ENCODE data around the gene SSH2. TPM values are rescaled to one million over a fixed set of nuclear protein-coding genes. Genes with fewer than 3 reads are reported as not detected.

The SSH2 gene
- total RNA-seq, 1 experiment from 2014 or later = 14.6 TPM

DNA sequence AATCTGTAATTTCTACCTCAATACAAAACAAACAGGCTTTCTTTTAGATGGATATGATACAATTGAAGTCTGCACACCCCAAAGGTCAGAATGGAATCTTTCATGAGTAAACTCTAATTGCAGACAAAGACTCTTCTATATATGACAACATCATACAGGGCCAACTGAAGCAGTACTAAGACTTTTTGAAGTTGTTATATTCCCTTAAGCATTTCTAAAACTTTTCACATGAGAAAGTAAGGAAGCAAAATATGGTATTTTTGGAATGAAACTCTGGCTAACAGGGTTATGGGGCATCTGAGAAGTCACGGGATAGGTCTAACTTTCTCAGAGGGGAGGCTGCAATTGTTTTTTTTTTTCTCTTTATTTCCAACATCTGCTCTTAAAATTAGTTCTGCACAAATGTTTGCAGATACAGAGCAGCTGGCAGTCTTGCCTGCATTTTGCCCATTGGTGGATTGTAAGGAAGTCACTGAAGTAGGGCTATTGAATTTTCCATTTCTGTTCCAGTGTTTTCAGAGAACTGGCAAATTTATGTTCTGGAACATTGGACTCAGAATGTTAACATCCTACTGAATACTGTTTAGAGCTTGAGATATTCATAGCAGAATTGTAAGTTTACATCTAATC lies 59.1 kb downstream of the SSH2 start:
- H3K79me1 ChIP-seq (ENCODE audit: insufficient read depth, low read depth, low read length, poor library complexity, severe bottlenecking) = no peaks in the 10 kb centered on the region
- no peak overlapping the region for H2BK120ac ChIP-seq (ENCODE audit: low read depth, low read length, poor library complexity, severe bottlenecking)
- H4K8ac ChIP-seq (replicated peaks; ENCODE audit: insufficient read length, low read depth, low read length) = no peak overlapping the region
- no peaks in the 10 kb centered on the region for H3K9me3 Mint-ChIP-seq
- TF ChIP-seq, protein P1, sequence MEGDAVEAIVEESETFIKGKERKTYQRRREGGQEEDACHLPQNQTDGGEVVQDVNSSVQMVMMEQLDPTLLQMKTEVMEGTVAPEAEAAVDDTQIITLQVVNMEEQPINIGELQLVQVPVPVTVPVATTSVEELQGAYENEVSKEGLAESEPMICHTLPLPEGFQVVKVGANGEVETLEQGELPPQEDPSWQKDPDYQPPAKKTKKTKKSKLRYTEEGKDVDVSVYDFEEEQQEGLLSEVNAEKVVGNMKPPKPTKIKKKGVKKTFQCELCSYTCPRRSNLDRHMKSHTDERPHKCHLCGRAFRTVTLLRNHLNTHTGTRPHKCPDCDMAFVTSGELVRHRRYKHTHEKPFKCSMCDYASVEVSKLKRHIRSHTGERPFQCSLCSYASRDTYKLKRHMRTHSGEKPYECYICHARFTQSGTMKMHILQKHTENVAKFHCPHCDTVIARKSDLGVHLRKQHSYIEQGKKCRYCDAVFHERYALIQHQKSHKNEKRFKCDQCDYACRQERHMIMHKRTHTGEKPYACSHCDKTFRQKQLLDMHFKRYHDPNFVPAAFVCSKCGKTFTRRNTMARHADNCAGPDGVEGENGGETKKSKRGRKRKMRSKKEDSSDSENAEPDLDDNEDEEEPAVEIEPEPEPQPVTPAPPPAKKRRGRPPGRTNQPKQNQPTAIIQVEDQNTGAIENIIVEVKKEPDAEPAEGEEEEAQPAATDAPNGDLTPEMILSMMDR (conservative IDR thresholded peaks at IDR 0.05) = no peak
- no peak overlapping the region for H3K14ac ChIP-seq (ENCODE audit: insufficient read depth, low read length)
- no peak overlapping the region for H3K56ac ChIP-seq (ENCODE audit: insufficient read length, low read depth, low read length)
- no peak for DNase-seq
- H3T11ph ChIP-seq (ENCODE audit: low read length) = no peak overlapping the region
- no peak overlapping the region for H3K9ac ChIP-seq (ENCODE audit: extremely low read depth, insufficient read length, low read length)
- no peaks in the 10 kb centered on the region for H3K27me3 Mint-ChIP-seq (ENCODE audit: low read depth)
- H3K27ac ChIP-seq (ENCODE audit: insufficient read length, low read depth, low read length) = no peak overlapping the region
- H3K36me3 Mint-ChIP-seq (ENCODE audit: insufficient read depth in 1 of 3, low read depth in 3 of 3) = no peaks in the 10 kb centered on the region
- no peak overlapping the region for H3K27ac Mint-ChIP-seq
- H3K4ac ChIP-seq (ENCODE audit: low read depth, low read length) = no peak overlapping the region
- H3K4me1 ChIP-seq (ENCODE audit: insufficient read depth, low read length) = no peaks in the 10 kb centered on the region
- no peak overlapping the region for H3K4me2 ChIP-seq (ENCODE audit: insufficient read depth, insufficient read length, low read length)
- H3K27me3 ChIP-seq (ENCODE audit: insufficient read depth, low read length) = no peaks in the 10 kb centered on the region
- H3K4me1 Mint-ChIP-seq = peaks cover 17 to 18% of the 10 kb centered on the region in 2 experiments
- H2AK5ac ChIP-seq (ENCODE audit: insufficient read length, low read length) = no peak overlapping the region
- H2BK20ac ChIP-seq (ENCODE audit: low read depth, low read length, poor library complexity, severe bottlenecking) = no peak overlapping the region
- no peak overlapping the region for H4K91ac ChIP-seq (ENCODE audit: insufficient read length, low read depth, low read length)
- H4K20me1 ChIP-seq (ENCODE audit: control insufficient read depth, insufficient read depth, insufficient read length) = no peaks in the 10 kb centered on the region
- no peak overlapping the region for H3K23ac ChIP-seq (ENCODE audit: insufficient read length, low read depth, low read length)
- no peaks in the 10 kb centered on the region for H3K9me3 ChIP-seq (ENCODE audit: control insufficient read depth, low read depth, low read length)
- no peak overlapping the region for H2BK12ac ChIP-seq (ENCODE audit: insufficient read length, low read depth, low read length)
- no peak overlapping the region for H2AFZ ChIP-seq (ENCODE audit: low read length)
- H3K18ac ChIP-seq (ENCODE audit: insufficient read length, low read depth, low read length) = no peak overlapping the region
- H2BK5ac ChIP-seq (ENCODE audit: insufficient read length, low read length) = no peak overlapping the region
- H3K4me3 Mint-ChIP-seq = no peak overlapping the region
- no peaks in the 10 kb centered on the region for H3K23me2 ChIP-seq (ENCODE audit: insufficient read length, low read depth, low read length, poor library complexity, severe bottlenecking)
- H3K79me2 ChIP-seq (ENCODE audit: insufficient read depth, low read length) = no peaks in the 10 kb centered on the region
- no peak overlapping the region for H4K5ac ChIP-seq (ENCODE audit: insufficient read length, low read depth, low read length)
- no CpG with 5 or more reads among the region's 1 CpG for WGBS (ENCODE audit: extremely low coverage, insufficient read length, low lambda C conversion rate)
- H2BK15ac ChIP-seq (ENCODE audit: low read depth, low read length) = no peak overlapping the region

All from H9 (cell line).